GM11168 (cell line): ENCODE results near the gene ARHGEF37.
"Not testable (repeated sequence)": the region's sequence is repeated elsewhere in the genome, so short reads cannot be mapped to it uniquely, and the experiment has no call there.

ENCODE experiments used
- in situ Hi-C: fragments of 300-500 bp; cut with MboI; formaldehyde crosslinking; loops from one replicate; pipeline ENCODE4 v1.12.0; 2022; ENCODE audit warnings: low sequenced_read_pairs; ENCODE audit not compliant: unreplicated experiment

The ARHGEF37 gene, protein sequence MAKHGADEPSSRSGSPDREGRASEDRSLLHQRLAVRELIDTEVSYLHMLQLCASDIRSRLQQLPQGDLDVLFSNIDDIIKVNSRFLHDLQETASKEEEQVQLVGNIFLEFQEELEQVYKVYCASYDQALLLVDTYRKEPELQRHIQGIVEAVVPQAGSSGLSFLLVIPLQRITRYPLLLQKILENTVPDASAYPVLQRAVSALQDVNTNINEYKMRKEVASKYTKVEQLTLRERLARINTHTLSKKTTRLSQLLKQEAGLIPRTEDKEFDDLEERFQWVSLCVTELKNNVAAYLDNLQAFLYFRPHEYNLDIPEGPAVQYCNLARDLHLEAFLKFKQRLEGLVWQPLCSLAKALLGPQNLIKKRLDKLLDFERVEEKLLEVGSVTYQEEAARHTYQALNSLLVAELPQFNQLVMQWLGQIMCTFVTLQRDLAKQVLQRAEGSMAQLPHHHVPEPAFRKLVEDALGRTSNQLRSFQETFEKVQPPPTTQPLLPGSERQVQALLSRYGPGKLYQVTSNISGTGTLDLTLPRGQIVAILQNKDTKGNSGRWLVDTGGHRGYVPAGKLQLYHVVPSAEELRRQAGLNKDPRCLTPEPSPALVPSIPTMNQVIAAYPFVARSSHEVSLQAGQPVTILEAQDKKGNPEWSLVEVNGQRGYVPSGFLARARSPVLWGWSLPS

DNA sequence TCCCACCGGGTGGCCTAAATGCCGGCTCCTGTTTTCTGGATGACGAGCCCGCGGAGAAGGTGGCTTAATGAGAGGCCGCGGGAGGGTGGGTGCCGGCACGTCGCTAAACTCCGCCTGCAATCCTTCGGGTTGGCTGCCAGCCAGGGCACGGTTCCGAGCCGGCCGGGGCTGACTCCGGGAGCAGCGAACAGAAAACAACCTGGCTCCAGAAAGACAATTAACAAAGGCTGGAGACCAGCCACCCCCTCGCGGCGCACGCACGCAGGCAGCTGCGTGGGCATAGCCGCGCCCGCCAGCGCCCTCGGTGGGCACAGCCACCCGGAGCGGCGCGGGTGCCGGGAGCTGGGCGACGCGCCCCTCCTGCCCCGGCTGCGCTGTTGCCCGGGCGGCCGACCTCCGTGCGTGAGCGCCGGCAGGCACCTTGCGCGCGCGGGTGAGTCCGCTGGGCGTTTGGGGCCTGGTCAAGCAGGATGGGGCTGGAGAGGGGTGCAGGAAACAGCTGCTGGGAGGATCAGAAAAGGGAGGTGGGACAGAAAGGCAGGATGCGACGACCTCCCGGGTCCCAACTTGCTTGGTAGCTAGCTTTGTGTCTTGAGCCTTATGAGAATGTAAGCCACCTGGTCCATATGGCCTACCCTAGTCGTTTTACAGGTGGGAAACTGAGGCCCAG is at the start of gene ARHGEF37:
Gene ARHGEF37, plus strand, starts transcription at position 307 of the 670 bp plus-strand sequence. CDS start 16,272 bp downstream, outside the sequence.
- in situ Hi-C loops, result no loop called here

DNA sequence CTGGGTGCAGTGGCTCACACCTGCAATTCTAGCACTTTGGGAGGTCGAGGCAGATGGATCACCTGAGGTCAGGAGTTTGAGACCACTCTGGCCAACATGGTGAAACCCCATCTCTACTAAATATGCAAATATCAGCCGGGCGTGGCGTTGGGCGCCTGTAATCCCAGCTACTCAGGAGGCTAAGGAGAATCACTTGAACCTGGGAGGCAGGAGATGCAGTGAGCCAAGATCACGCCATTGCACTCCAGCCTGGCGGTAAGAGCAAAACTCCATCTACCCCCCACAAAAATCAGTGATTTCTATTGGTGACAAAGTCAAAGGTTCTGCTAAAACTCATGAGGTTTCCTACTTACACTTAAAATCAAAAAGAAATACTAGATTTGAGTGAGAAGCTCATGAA is 48.9 kb upstream of the ARHGEF37 start:
- in situ Hi-C loops, result no loop called here

DNA sequence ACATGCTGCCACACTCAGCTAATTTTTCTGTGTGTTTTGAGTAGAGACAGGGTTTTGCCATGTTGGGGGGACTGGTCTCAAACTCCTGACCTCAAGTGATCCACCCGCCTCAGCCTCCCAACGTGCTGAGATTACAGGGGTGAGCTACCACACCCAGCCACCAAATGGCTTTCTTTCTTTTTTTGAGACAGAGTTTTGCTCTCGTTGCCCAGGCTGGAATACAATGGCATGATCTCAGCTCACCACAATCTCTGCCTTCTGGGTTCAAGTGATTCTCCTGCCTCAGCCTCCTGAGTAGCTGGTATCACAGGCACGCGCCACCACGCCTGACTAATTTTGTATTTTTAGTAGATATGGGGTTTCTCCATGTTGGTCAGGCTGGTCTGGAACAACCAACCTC is 45.5 kb upstream of the ARHGEF37 start:
- in situ Hi-C loops, result not testable (repeated sequence)

DNA sequence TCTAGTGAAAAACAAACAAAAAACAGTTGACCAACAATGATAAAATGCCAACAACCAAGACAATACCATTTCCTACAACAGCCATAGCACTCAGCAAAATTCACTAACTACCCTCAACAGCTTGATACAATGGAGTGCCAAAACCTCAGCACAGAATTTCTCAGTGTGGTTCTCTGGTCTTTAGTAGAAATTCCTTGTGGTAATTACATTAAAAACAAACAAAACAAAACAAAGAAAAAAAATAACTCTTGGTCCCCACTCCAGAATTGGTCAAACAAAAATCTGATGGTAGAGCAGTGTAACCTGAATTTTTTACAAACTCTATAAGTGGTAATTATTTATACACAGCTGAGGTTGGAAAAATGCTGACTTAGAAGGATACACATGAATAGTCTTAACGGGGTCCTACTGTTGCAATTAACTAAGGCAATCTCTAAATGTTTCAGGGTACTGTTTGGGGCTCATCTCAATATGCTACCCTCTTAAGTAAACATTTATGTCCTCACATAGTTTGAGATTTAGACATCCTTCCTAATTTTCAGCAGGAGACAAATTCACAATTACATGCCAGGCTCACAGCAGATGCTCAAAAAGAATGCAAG is 43.8 kb upstream of the ARHGEF37 start:
- in situ Hi-C loops, result no loop called here

DNA sequence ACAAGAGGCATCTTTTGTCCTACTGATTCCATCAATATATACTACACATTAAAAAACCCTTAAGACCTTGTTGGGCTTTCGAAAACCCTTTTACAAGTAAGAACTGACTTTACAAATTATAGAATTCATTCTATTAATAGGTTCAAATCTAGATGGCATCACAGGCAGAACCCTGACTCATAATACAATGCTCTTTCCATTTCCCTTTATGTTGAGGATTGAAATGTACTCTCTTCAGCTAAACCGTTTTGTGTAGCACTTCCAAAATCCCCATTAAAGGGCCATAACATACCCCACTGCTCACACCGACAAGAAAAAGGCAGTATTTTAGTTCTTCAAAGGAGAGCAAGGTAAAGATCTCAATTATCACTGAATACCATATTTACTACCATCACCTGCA is 41.2 kb upstream of the ARHGEF37 start:
- in situ Hi-C loops, result no loop called here

DNA sequence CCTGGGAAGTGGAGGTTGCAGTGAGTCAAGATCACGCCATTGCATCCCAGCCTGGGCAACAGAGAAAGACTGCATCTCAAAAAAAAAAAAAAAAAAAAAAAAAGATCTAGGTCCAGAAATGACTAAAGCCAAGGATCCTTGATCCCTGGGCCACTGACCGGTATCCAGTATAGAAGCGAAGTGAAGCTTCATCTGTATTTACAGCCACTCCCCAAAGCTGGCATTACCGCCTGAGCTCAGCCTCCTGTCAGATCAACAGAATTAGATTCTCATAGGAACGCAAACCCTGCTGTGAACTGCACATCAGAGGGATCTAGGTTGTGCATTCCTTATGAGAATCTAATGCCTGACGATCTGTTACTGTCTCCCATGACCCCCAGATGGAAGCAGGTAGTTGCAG is 39.4 kb upstream of the ARHGEF37 start:
- in situ Hi-C loops, result no loop called here

DNA sequence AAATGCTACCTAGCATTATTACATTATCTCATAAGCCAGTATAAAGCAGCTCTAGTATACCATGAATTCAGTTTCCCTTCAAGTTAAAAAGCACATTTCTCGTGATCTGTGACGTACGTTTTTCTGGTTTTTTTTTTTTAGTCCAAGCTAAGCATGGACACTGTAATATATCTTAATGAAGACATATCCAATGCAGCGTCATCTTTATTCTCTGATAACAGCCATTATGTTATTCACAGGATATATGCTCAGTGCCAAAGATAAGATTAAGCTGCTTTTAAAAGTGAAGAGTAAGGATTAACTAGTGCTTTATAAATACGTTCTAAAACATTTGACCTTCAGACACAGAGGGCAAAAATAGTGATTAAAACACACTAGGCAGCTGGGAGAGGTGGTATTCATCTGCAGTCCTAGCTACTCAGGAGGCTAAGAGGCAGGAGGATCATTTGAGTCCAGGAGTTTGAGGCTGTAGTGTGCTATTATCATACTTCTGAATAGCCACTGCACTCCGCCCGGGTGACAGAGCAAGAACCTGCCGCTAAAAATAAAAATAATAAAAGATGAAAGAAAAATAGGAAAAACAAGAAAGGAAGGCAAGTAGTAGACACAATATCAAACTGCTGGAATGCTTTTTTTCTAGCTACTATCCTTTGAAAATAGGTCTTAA is 37.8 kb upstream of the ARHGEF37 start:
- in situ Hi-C loops, result no loop called here

DNA sequence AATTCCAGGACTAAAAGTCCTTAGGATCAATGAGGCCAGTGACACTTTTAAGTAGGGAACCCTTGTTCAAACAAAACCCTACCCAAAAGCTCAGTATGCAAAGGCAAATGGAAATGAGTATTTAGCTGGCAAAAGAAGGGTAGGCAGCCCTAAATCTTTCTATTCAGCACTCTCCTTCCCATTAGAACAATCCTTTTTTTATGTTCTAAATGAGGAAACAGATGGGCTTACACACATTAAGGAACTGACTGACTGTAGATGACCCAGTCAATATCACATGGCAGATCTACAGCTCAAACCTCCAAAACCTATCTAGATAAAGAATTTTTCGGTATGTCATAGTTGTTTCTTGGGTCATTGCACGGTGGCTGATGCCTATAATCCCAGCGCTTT is 37.3 kb upstream of the ARHGEF37 start:
- in situ Hi-C loops, result no loop called here

DNA sequence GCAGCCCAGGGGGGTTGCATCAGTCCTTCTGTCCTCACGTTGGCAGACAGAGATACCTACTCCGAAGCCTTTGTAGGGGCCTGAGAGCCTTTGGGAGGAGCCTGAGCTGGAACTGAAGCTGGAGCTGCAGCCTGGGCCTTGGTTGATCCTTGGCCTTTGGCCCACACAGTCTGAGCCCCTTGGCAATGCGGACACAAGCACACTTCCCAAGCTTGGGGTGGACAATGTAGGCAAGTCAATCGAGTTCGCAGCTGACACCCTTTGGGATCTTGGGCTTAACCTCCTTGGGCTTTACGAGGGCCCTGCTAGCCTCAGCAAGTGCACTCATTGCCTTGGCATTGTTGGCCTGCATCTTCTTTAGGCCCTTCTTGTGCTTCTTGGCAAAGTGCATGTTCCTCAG is 36.0 kb upstream of the ARHGEF37 start:
- in situ Hi-C loops, result no loop called here

DNA sequence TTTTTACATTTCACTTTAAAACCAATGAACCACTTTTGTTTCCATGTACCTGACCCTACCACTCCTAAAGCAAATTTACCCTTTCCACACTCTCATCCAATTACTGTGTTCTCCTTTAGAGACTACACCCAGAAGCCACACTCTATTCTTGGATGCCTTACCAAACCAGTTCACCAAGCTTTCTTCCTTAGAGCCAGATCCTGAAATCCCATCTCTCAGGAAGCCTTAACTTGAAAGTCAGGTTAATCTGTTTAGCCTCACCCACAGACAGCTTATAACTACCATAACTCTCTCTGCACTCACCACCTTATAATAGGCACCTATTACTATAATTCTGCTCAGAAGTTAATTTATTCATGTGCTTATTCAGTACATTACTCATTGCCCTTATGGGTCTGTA is 34.3 kb upstream of the ARHGEF37 start:
- in situ Hi-C loops, result no loop called here

DNA sequence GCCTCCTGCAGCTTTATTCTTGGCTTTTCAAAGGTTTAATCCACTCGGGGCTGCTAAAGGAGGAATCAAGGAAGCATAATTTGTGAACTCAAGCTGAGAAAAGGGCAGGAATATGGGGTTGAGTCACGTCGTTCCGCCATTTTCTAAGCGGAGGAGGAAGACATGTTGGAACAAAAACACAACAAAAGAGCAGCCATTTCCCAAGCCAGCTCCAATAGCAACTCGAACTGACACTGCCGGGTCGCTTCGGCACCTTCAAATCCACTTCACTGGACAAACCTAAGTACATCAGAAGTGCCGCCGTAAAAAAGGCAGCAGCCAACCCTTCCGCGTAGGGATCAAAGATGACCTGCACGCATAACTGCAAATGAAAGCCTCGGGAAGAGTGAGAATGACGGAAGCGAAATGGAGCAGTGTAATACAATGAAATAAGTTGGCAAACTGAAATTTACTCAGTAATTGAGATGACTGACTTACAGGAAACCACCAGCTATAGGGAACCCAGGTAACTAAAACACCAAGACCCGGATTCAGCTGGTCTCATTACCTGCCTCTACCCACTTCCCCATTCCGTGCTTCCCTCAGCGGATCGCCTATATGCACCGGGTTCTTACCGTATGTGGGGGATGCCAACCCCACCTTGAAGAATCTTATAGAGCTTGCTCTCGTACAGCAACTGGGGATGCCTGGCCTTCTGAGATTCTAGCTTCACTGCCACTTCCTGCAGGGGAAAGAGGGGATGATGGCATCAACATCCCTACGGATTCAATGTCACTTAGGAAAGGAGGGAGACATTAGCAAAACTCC is 31.6 kb upstream of the ARHGEF37 start:
- in situ Hi-C loops, result loop anchor here (5.0 kb wide), 1 partner anchor 112 kb away; no protein-coding TSS in a partner anchor

DNA sequence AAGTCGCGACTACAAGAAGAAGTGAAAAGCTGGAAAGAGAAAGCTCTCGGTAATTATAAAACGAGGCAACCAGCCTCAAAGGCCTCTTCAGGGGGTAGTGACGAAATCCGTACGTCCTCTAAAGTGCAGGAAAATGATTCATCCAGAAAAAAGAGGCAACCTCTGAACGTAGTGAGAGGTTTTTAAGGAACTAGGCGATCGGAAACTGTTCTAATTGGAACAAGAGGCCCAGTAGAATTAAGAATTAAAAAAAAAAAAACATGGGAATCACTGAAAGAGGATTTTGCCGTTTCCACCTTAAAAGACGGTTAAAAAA is 31.1 kb upstream of the ARHGEF37 start:
- in situ Hi-C loops, result loop anchor here (5.0 kb wide), 1 partner anchor 113 kb away; no protein-coding TSS in a partner anchor

DNA sequence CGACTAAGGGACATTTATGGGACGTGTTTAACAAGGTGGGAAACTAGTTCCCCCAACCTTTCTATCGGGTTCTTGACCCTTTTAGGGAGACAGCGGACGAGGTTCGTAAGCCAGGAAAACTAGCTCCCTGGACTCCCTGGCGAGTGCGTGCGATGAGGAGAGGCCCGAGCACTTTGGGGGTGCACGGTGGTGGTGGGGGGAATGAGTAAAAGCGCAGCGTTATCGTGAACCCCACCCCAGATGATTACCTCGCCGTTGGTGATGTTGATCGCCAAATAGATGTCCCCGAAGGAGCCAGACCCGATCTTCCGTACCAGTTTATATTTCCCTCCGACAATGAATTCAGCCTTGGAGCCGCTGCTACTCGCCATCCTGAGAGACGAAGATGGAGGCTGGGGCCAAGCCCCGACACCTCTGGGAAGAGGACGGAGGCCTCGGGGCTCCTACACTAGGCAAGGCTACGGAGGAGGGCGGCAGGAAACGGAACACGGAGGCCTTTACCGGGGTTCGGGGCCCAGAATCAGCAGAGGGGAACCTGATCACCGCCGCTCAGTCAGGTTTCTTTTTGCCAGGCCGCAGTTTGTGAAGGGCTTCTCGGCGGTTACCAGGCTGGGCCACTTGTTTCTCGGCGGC is 30.6 kb upstream of the ARHGEF37 start:
- in situ Hi-C loops, result loop anchor here (5.0 kb wide), 1 partner anchor 113 kb away; no protein-coding TSS in a partner anchor

DNA sequence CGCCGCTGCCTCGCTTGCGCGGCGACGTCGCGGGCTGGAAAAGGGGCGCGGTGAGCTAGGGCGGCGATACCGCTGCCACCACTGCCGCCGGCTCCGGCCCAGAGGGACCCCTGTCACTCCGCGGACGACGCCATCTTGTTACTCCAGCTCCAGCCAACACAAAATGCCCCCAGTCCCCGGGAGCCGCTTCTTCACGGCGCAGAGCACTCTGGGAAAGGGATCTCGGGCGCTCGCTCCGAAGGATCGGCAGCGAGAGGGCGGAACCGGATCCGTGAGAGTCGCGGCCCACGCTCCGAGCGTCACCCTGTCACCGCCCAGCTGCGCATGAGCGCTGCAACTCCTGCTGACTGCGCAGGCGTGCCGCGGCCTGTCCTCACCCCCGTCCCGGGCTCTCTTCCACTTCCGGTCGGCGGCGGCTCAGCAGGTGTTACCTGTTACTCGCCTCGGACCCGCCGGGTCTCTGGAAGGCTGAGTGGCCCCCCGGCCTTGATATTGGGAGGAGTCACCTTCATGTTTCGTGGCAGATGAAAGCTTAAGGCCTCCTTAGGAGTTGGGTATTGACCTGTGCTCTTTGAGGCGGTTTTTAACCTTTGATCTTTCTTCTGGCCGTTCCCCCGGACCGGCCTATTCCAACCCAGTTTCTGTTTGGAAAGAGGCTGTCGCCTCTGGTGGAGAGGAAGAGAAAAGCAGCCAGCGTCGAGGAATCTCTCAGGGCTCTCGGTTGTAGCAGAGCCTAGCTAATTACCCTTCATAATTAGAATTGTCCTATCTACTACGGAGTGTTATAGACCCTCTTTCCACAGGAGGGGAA is 29.9 kb upstream of the ARHGEF37 start, which contains the start of gene CSNK1A1:
Gene CSNK1A1, minus strand, starts transcription at position 213 of the 811 bp plus-strand sequence. CDS start 475 bp downstream, outside the sequence.
- in situ Hi-C loops, result loop anchor here (5.0 kb wide), 1 partner anchor 114 kb away; no protein-coding TSS in a partner anchor

DNA sequence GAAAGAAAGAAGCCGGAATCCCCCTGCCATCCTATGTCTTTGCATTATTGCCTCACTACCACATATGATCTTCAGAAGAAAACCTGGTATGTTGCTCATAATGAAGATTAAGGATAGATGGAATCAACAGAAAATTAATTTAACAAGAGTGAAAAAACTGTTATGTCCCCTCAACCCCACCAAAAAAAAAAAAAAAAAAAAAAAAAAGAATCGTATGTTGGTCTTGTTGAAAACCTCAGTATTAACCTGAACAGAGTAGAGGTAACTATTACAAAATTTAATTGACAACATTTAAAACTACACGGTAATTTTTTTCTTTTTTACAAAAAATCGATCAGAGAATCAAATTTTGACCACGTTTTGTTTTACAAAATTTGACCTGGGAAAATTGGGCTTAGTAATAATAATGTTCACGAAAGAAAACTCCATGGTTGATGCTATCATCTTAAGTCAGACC is 29.2 kb upstream of the ARHGEF37 start:
- in situ Hi-C loops, result loop anchor here (5.0 kb wide), 1 partner anchor 115 kb away; no protein-coding TSS in a partner anchor

DNA sequence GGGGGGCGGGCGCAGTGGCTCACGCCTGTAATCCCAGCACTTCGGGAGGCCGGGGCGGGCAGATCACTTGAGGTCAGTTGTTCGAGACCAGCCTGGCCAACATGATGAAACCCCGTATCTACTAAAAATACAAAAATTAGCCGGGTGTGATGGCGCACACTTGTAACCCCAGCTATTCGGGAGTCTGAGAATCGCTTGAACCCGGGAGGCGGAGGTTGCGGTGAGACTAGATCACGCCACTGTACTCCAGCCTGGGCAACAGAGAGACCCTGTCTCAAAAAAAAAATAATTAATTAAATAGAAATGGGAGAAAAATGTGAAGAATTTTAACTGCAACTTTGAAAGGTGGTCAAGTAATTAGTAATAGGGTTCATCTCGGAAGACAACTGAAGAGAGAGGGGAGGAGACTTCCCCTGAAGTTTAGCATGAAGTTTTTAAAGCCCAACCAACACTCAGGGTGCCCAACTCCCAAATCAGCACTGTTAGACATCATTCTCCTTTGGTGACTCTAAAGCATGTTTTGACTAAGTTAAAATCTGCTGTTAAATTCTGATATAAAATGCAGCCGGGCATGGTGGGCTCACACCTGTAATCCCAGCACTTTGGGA is 28.6 kb upstream of the ARHGEF37 start:
- in situ Hi-C loops, result loop anchor here (5.0 kb wide), 1 partner anchor 115 kb away; no protein-coding TSS in a partner anchor

DNA sequence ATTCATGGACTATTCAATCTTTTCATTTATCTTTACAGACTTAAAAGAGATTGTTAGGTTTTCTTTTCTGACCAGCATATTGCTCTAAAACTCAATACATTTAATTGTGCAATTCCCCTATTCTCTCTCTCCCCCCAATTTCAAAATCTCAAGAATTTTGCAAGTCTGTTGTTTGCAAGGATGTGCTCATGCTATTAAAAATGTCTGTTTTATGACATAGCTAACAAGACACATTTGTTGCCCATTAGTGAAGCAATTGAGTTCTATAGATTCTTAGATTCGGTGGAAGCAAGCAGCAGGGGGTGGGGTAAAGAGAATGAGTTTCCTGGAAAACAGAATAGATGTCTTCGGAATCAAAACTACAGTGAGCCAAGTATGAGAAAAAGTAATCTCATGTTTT is 21.6 kb upstream of the ARHGEF37 start:
- in situ Hi-C loops, result loop anchor here (10.0 kb wide), 1 partner anchor 175 kb away; no protein-coding TSS in a partner anchor
